ENCODE measurements around the gene STXBP5L. TPM values are rescaled to one million over a fixed set of nuclear protein-coding genes. Genes with fewer than 3 reads are reported as not detected.

STXBP5L gene
- total and polyA plus RNA-seq, 10 of the 15 experiments (the other 5 are each of a cell fraction or from before 2014, with no cell fraction given), result under 0.01 to 0.08 (median 0.04) TPM; not detected in 6

DNA sequence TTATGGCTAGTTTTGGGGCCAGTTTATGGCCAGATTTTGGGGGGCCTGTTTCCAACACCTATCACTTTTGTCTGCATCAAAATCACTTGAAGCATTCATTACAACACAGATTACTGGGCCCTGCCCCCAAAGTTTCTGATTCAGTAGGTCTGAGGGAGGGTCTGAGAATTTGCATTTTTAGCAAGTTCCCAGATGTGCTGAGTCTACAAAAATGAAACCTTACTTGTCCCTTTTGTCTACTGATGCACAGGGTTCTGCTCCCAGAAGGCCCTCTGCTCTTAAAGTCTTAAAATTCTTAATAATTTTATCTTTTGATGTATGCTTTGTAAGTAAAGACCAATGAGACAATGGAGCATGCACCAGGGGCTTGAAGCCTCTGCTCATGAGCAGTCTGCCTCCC is 491.8 kb downstream of the STXBP5L start:
- no peak overlapping the region for H3K27ac ChIP-seq (ENCODE audit: control insufficient read depth, insufficient read depth)
- H3K9me3 ChIP-seq (replicated peaks; ENCODE audit: control insufficient read depth, insufficient read depth, low read length), result no peaks in the 10 kb centered on the region
- no peaks in the 10 kb centered on the region for H3K79me2 ChIP-seq (ENCODE audit: control insufficient read depth, insufficient read depth, low read length)
- FAIRE-seq (no peak), DNase-seq (ENCODE audit: low read depth, low spot score) (no peak), ATAC-seq (no peak)
- no peaks in the 10 kb centered on the region for H4K20me1 ChIP-seq (ENCODE audit: control insufficient read depth, insufficient read depth)
- no TSS peak for BruUV-seq (replicated peaks)
- H3K4me1 ChIP-seq (ENCODE audit: control insufficient read depth, insufficient read depth, low read length), result no peaks in the 10 kb centered on the region
- intact Hi-C loops (cut with micrococcal nuclease; ENCODE audit: unreplicated experiment), result no loop called here
- H3K4me3 ChIP-seq, result no peak overlapping the region
- ChIA-PET POLR2A (no interaction called here), CTCF (no interaction called here), SMC1A (ENCODE audit: uncharacterized antibody, unreplicated experiment) (no interaction called here), RAD21 (ENCODE audit: unreplicated experiment) (no interaction called here)
- TF ChIP-seq, protein P1, sequence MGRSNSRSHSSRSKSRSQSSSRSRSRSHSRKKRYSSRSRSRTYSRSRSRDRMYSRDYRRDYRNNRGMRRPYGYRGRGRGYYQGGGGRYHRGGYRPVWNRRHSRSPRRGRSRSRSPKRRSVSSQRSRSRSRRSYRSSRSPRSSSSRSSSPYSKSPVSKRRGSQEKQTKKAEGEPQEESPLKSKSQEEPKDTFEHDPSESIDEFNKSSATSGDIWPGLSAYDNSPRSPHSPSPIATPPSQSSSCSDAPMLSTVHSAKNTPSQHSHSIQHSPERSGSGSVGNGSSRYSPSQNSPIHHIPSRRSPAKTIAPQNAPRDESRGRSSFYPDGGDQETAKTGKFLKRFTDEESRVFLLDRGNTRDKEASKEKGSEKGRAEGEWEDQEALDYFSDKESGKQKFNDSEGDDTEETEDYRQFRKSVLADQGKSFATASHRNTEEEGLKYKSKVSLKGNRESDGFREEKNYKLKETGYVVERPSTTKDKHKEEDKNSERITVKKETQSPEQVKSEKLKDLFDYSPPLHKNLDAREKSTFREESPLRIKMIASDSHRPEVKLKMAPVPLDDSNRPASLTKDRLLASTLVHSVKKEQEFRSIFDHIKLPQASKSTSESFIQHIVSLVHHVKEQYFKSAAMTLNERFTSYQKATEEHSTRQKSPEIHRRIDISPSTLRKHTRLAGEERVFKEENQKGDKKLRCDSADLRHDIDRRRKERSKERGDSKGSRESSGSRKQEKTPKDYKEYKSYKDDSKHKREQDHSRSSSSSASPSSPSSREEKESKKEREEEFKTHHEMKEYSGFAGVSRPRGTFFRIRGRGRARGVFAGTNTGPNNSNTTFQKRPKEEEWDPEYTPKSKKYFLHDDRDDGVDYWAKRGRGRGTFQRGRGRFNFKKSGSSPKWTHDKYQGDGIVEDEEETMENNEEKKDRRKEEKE (IDR thresholded peaks at IDR 0.05), result no peak
- no peak for TF ChIP-seq BHLHE40 (IDR thresholded peaks at IDR 0.05; ENCODE audit: borderline replicate concordance in 1 of 2, low read depth in 2 of 2, low read length in 1 of 2)
- no peak for TF ChIP-seq PKNOX1 (IDR thresholded peaks at IDR 0.05)
- no peak for TF ChIP-seq ZNF24 (IDR thresholded peaks at IDR 0.05)
- no peak for TF ChIP-seq HCFC1 (IDR thresholded peaks at IDR 0.05; ENCODE audit: low read length)
- no peak for TF ChIP-seq SP1 (IDR thresholded peaks at IDR 0.05; ENCODE audit: low read depth, low read length)
- TF ChIP-seq MYB (IDR thresholded peaks at IDR 0.05; ENCODE audit: borderline replicate concordance, low read depth, low read length), result no peak
- no peak for TF ChIP-seq TCF7 (IDR thresholded peaks at IDR 0.05; ENCODE audit: borderline replicate concordance)
- no peak for TF ChIP-seq STAT3 (IDR thresholded peaks at IDR 0.05; ENCODE audit: low read depth, low read length)
- no peak for TF ChIP-seq JUND (IDR thresholded peaks at IDR 0.05; ENCODE audit: low read depth, low read length)
- no peak for TF ChIP-seq SMARCA5 (IDR thresholded peaks at IDR 0.05)
- no peak for TF ChIP-seq KAT2A (conservative IDR thresholded peaks at IDR 0.05; ENCODE audit: control insufficient read depth, low read depth, low read length)
- no peak for TF ChIP-seq POU2F2 (IDR thresholded peaks at IDR 0.05; ENCODE audit: borderline replicate concordance, low read depth, low read length)
- no peak for TF ChIP-seq CTCF (IDR thresholded peaks at IDR 0.05 in 2 of 3, conservative IDR thresholded peaks at IDR 0.05 in 1 of 3; ENCODE audit: control insufficient read depth in 2 of 3, extremely low read depth in 1 of 3, insufficient read depth in 1 of 3, low read depth in 3 of 3, low read length in 3 of 3)
- no peak for TF ChIP-seq GATAD2B (conservative IDR thresholded peaks at IDR 0.05; ENCODE audit: low read depth)
- no peak for TF ChIP-seq PRDM15 (CRISPR knock-in tag; IDR thresholded peaks at IDR 0.05)
- H3K4me2 ChIP-seq (ENCODE audit: control insufficient read depth, insufficient read depth), result no peak overlapping the region
- no peaks in the 10 kb centered on the region for H3K36me3 ChIP-seq (ENCODE audit: control insufficient read depth in 2 of 2, insufficient read depth in 2 of 2, low read length in 1 of 2)
- H3K9ac ChIP-seq (ENCODE audit: control insufficient read depth, insufficient read depth, low read length), result no peak overlapping the region
- in situ Hi-C loops (cut with MboI), result no loop called here
- no peak overlapping the region for H2AFZ ChIP-seq (ENCODE audit: control insufficient read depth, low read depth, low read length)
- no peaks in the 10 kb centered on the region for H3K27me3 ChIP-seq (replicated peaks in 1 of 2; ENCODE audit: control insufficient read depth in 2 of 2, insufficient read depth in 2 of 2, low read length in 1 of 2)
